ENCODE results near the gene ASXL1. TPM values are rescaled to one million over a fixed set of nuclear protein-coding genes. Genes with fewer than 3 reads are reported as not detected.

Gene ASXL1
- total RNA-seq, 3 donors from 2014 or later (not counting 1 experiment from before 2014, with no cell fraction given) = 106 to 125 (median 108) TPM

DNA sequence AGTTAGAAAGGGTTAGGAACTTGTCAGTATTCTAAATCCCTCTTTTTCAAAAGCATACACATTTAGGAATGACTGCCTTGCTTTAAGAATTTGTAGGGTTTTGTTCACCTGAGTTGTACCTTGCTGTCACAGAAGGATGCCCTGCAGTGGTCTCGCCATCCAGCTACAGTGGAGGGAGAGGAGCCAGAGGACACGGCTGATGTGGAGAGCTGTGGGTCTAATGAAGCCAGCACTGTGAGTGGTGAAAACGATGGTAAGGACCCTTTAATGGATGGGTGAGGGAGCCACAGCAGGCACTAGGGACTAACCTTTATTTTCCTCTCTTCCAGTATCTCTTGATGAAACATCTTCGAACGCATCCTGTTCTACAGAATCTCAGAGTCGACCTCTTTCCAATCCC lies 69.9 kb downstream of the ASXL1 start:
- no peaks in the 10 kb centered on the region for H3K9me3 ChIP-seq (ENCODE audit: control insufficient read depth, insufficient read depth, low read length)
- Mint-ChIP-seq H3K4me1 (peaks cover 0 to 4% of the 10 kb centered on the region in 2 donors), H3K27ac (no peak overlapping the region), H3K36me3 (peaks cover 21% of the 10 kb centered on the region), H3K4me3 (no peak overlapping the region), H3K27me3 (ENCODE audit: low read depth in 2 of 2) (no peaks in the 10 kb centered on the region), H3K9me3 (no peaks in the 10 kb centered on the region)
- H3K36me3 ChIP-seq (ENCODE audit: control insufficient read depth, insufficient read depth, low read length) = peaks cover 47% of the 10 kb centered on the region
- TF ChIP-seq, protein P1, sequence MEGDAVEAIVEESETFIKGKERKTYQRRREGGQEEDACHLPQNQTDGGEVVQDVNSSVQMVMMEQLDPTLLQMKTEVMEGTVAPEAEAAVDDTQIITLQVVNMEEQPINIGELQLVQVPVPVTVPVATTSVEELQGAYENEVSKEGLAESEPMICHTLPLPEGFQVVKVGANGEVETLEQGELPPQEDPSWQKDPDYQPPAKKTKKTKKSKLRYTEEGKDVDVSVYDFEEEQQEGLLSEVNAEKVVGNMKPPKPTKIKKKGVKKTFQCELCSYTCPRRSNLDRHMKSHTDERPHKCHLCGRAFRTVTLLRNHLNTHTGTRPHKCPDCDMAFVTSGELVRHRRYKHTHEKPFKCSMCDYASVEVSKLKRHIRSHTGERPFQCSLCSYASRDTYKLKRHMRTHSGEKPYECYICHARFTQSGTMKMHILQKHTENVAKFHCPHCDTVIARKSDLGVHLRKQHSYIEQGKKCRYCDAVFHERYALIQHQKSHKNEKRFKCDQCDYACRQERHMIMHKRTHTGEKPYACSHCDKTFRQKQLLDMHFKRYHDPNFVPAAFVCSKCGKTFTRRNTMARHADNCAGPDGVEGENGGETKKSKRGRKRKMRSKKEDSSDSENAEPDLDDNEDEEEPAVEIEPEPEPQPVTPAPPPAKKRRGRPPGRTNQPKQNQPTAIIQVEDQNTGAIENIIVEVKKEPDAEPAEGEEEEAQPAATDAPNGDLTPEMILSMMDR (IDR thresholded peaks at IDR 0.05) = no peak
- ATAC-seq = no peak
- no peaks in the 10 kb centered on the region for H3K4me1 ChIP-seq (ENCODE audit: control insufficient read depth, insufficient read depth, low read length)
- intact Hi-C loops (cut with micrococcal nuclease) = no loop called here
- no peak for DNase-seq
- no peak overlapping the region for H3K27ac ChIP-seq (ENCODE audit: low read length)
- WGBS (ENCODE audit: insufficient coverage) = 95% methylated on average over 6 of the region's 6 CpGs
- no peaks in the 10 kb centered on the region for H3K27me3 ChIP-seq (ENCODE audit: control insufficient read depth, insufficient read depth, low read length)
- H3K4me3 ChIP-seq (ENCODE audit: low read length) = no peak overlapping the region

DNA sequence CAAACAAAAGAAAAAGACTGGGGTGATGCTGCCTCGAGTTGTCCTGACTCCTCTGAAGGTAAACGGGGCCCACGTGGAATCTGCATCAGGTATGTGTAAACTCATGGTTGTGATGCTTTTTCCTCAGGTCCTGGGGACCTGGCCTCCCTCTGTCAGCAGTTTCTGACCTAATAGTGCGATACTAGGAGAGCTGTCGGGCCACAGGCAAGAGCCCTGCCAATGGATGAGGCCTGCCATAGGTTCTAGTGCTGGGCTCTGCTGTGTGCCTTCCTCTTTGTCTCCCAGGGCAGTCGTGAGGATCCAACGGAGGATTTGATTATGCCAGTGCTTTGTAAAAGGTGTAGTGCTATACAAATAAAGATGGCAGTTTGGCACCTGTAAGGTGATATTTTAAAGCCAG lies 71.2 kb downstream of the ASXL1 start:
- ATAC-seq = no peak
- TF ChIP-seq, protein P1 (IDR thresholded peaks at IDR 0.05) = no peak

DNA sequence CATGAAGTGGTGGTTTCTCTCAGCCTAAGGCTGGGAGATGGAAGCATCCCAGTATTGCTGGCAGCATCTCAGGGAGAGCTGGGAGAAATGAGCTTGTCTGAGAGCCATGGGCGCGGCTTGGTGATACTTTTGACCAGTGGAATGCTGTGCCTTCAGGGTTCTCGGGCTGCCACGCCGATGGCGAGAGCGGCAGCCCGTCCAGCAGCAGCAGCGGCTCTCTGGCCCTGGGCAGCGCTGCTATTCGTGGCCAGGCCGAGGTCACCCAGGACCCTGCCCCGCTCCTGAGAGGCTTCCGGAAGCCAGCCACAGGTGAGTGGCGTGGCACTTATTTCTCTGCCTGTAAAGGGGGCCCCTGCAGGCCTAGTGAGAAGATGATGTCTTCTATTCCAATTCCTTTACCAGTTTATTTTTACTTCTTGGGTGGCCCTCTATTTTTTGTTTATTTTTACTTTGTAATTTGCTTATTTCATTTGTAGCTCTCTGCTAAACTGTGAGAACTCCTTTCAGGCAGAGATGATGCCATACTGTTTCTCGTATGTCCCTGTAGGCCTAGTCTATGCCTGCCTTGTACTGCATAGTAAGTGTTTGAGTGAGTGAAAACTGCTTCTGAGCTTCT lies 71.7 kb downstream of the ASXL1 start:
- 98% methylated on average over 16 of the region's 16 CpGs for WGBS (ENCODE audit: insufficient coverage)
- Mint-ChIP-seq H3K27me3 (ENCODE audit: low read depth in 2 of 2) (no peaks in the 10 kb centered on the region), H3K36me3 (peaks cover 31% of the 10 kb centered on the region), H3K27ac (no peak overlapping the region), H3K4me3 (no peak overlapping the region), H3K4me1 (peaks cover 0 to 4% of the 10 kb centered on the region in 2 donors), H3K9me3 (no peaks in the 10 kb centered on the region)
- Histone ChIP-seq H3K36me3 (ENCODE audit: control insufficient read depth, insufficient read depth, low read length) (peaks cover 65% of the 10 kb centered on the region), H3K4me1 (ENCODE audit: control insufficient read depth, insufficient read depth, low read length) (no peaks in the 10 kb centered on the region), H3K27me3 (ENCODE audit: control insufficient read depth, insufficient read depth, low read length) (no peaks in the 10 kb centered on the region), H3K4me3 (ENCODE audit: low read length) (no peak overlapping the region), H3K27ac (ENCODE audit: low read length) (no peak overlapping the region), H3K9me3 (ENCODE audit: control insufficient read depth, insufficient read depth, low read length) (no peaks in the 10 kb centered on the region)
- DNase-seq (no peak), ATAC-seq (no peak)
- TF ChIP-seq, protein P1 (IDR thresholded peaks at IDR 0.05) = no peak
- intact Hi-C loops (cut with micrococcal nuclease) = no loop called here

More for the DNA sequence above, 71.2 kb downstream of the ASXL1 start:
- H3K27me3 Mint-ChIP-seq (ENCODE audit: low read depth in 2 of 2) = no peaks in the 10 kb centered on the region
- no peaks in the 10 kb centered on the region for H3K9me3 Mint-ChIP-seq
- H3K4me3 Mint-ChIP-seq = no peak overlapping the region
- peaks cover 0 to 4% of the 10 kb centered on the region in 2 donors for H3K4me1 Mint-ChIP-seq
- H3K27ac Mint-ChIP-seq = no peak overlapping the region
- no peak for DNase-seq
- Histone ChIP-seq H3K4me3 (ENCODE audit: low read length) (no peak overlapping the region), H3K9me3 (ENCODE audit: control insufficient read depth, insufficient read depth, low read length) (no peaks in the 10 kb centered on the region), H3K27ac (ENCODE audit: low read length) (no peak overlapping the region), H3K36me3 (ENCODE audit: control insufficient read depth, insufficient read depth, low read length) (peaks cover 60% of the 10 kb centered on the region), H3K27me3 (ENCODE audit: control insufficient read depth, insufficient read depth, low read length) (no peaks in the 10 kb centered on the region), H3K4me1 (ENCODE audit: control insufficient read depth, insufficient read depth, low read length) (no peaks in the 10 kb centered on the region)
- intact Hi-C loops (cut with micrococcal nuclease) = no loop called here
- WGBS (ENCODE audit: insufficient coverage) = 99% methylated on average over 7 of the region's 7 CpGs
- peaks cover 31% of the 10 kb centered on the region for H3K36me3 Mint-ChIP-seq

DNA sequence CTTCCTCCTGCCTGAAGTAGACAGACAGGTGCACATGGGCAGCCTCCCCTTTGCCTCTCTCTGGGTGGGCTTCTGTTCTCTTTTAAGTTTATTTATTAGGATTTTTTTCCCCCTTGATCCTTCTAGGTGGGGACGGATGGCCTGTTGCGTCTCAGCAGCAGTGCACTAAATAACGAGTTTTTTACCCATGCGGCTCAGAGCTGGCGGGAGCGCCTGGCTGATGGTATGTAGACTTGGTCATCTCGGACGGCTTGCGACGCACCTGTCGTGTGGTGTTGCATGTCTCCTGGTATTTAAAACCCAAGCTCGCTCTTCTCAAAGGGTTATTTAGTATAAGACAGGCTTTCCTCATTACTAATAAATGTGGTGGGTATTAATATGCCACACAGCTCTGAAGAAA lies 73.3 kb downstream of the ASXL1 start:
- intact Hi-C loops (cut with micrococcal nuclease) = no loop called here
- no peaks in the 10 kb centered on the region for H3K9me3 Mint-ChIP-seq
- WGBS (ENCODE audit: insufficient coverage) = 96% methylated on average over 11 of the region's 12 CpGs
- peaks cover 31% of the 10 kb centered on the region for H3K36me3 Mint-ChIP-seq
- no peak for DNase-seq
- Histone ChIP-seq H3K27ac (ENCODE audit: low read length) (no peak overlapping the region), H3K9me3 (ENCODE audit: control insufficient read depth, insufficient read depth, low read length) (no peaks in the 10 kb centered on the region), H3K27me3 (ENCODE audit: control insufficient read depth, insufficient read depth, low read length) (no peaks in the 10 kb centered on the region), H3K36me3 (ENCODE audit: control insufficient read depth, insufficient read depth, low read length) (peaks cover 81% of the 10 kb centered on the region), H3K4me1 (ENCODE audit: control insufficient read depth, insufficient read depth, low read length) (no peaks in the 10 kb centered on the region), H3K4me3 (ENCODE audit: low read length) (no peak overlapping the region)
- H3K4me3 Mint-ChIP-seq = no peak overlapping the region
- TF ChIP-seq, protein P1 (IDR thresholded peaks at IDR 0.05) = no peak
- no peak overlapping the region for H3K27ac Mint-ChIP-seq
- H3K27me3 Mint-ChIP-seq (ENCODE audit: low read depth in 2 of 2) = no peaks in the 10 kb centered on the region
- H3K4me1 Mint-ChIP-seq = peaks cover 0 to 4% of the 10 kb centered on the region in 2 donors
- no peak for ATAC-seq
